ENCODE measurements around the gene TMCO4. TPM values are rescaled to one million over a fixed set of nuclear protein-coding genes. Genes with fewer than 3 reads are reported as not detected.
"Not testable (repeated sequence)": the region's sequence is repeated elsewhere in the genome, so short reads cannot be mapped to it uniquely, and the experiment has no call there.

TMCO4 gene
- total and polyA plus RNA-seq, 2 of the 8 experiments (the other 6 are each of a cell fraction or from before 2014, with no cell fraction given), result 3.0 to 3.1 TPM

GRCh38 chr1:19790061-19790975 is 9.4 kb downstream of the TMCO4 start:
- H3K27me3 ChIP-seq (replicated peaks in 1 of 4; ENCODE audit: control insufficient read depth in 3 of 4, extremely low read depth in 1 of 4, insufficient read depth in 3 of 4, low read length in 3 of 4); H4K91ac ChIP-seq (replicated peaks; ENCODE audit: insufficient read length, low read length); H2AFZ ChIP-seq (ENCODE audit: low read length); H3K27ac ChIP-seq (ENCODE audit: low read depth, low read length); H4K20me1 ChIP-seq (replicated peaks in 1 of 2; ENCODE audit: control insufficient read depth in 1 of 2, insufficient read depth in 2 of 2, low read length in 2 of 2); H2BK5ac ChIP-seq (ENCODE audit: low read depth, low read length); FAIRE-seq; H3K4me2 ChIP-seq (ENCODE audit: insufficient read depth in 1 of 2, low read depth in 2 of 2, low read length in 2 of 2); H2AK5ac ChIP-seq (ENCODE audit: low read depth, low read length); H3K14ac ChIP-seq (ENCODE audit: insufficient read length); H3K4ac ChIP-seq (replicated peaks; ENCODE audit: insufficient read length, low read depth, low read length); H2BK15ac ChIP-seq (ENCODE audit: low read length); H4K8ac ChIP-seq (ENCODE audit: extremely low read depth, insufficient read depth, low read length); H3K23ac ChIP-seq (ENCODE audit: insufficient read length); H2BK20ac ChIP-seq (ENCODE audit: low read length); POLR2A ChIA-PET (ENCODE audit: partially characterized antibody); H2BK120ac ChIP-seq (replicated peaks; ENCODE audit: low read depth, low read length); H2BK12ac ChIP-seq (ENCODE audit: low read depth, low read length); H3K9me3 ChIP-seq (ENCODE audit: insufficient read depth in 2 of 2, low read depth in 1 of 2, low read length in 1 of 2); H3K56ac ChIP-seq (replicated peaks; ENCODE audit: insufficient read length, low read depth, low read length); H3K79me1 ChIP-seq (ENCODE audit: low read depth, low read length); H3K79me2 ChIP-seq (ENCODE audit: control insufficient read depth in 1 of 2, insufficient read depth in 2 of 2, low read length in 2 of 2); H3K4me3 ChIP-seq (ENCODE audit: extremely low read depth in 1 of 4, insufficient read depth in 2 of 4, low read depth in 3 of 4, low read length in 4 of 4); DNase-seq (ENCODE audit: low read depth in 1 of 2, low spot score in 2 of 2); H3K18ac ChIP-seq (ENCODE audit: extremely low read depth, low read length); H3K23me2 ChIP-seq (ENCODE audit: low read depth, low read length); H3K9ac ChIP-seq (replicated peaks in 1 of 4; ENCODE audit: extremely low read depth in 1 of 4, low read depth in 3 of 4, low read length in 3 of 4); H4K5ac ChIP-seq (ENCODE audit: insufficient read length, low read depth, low read length); H3K36me3 ChIP-seq (ENCODE audit: control insufficient read depth in 2 of 4, insufficient read depth in 4 of 4, low read length in 3 of 4): not testable (repeated sequence)
- CTCF ChIA-PET (ENCODE audit: partially characterized antibody), result interaction anchor here (1.3 to 1.9 kb wide), 3 partner anchors 17 to 91 kb away, joined by 3 to 5 read pairs (median 4); no protein-coding TSS in a partner anchor
- peaks cover 8 to 11% (median 10%) of the 10 kb centered on the region in 4 experiments for H3K4me1 ChIP-seq (replicated peaks in 1 of 4; ENCODE audit: control insufficient read depth in 3 of 4, insufficient read depth in 4 of 4, low read length in 3 of 4)
- 82% methylated on average over 8 of the region's 9 CpGs; no CpG with 5 or more reads in 1 of the 2 experiments for WGBS, 2 experiments (ENCODE audit: extremely low coverage in 1 of 2, insufficient coverage in 1 of 2, insufficient read length in 1 of 2, insufficient replicate concordance in 2 of 2, low coverage in 1 of 2, low lambda C conversion rate in 2 of 2, missing lambda C conversion rate in 1 of 2)

Data from H1 (cell line).